ENCODE measurements around the gene DLX1.

- TF ChIP-seq GATA2 (IDR thresholded peaks at IDR 0.05; ENCODE audit: low read depth, low read length) (no peak), GATA3 (IDR thresholded peaks at IDR 0.05; ENCODE audit: low read depth, low read length) (no peak)
Observed at GRCh38 chr2:172046866-172047565, 38.3 kb upstream of the DLX1 start.
